Panc1 (cell line): ENCODE measurements around the gene MADD. TPM values are rescaled to one million over a fixed set of nuclear protein-coding genes. Genes with fewer than 3 reads are reported as not detected.

Experiments used
- ATAC-seq: fragments of 200-7000 bp; cut with Tn5 transposase; 2 replicates; pipeline ENCODE4 v1.9.1; 2020; ENCODE audit warnings: mild to moderate bottlenecking, moderate library complexity
- BruUV-seq: library from RNA; stranded (reverse); fragments of 400-500 nt; replicated peaks from 2 replicates; lab custom pipeline; 2021; lab: Mats Ljungman, UMichigan
- CTCF ChIA-PET: fragments of 300-600 bp; sonication (Branson Sonifier 250); formaldehyde crosslinking; loops from one replicate; lab custom pipeline; 2022; ENCODE audit warnings: antibody characterized with exemption; lab: Charles Lee
- POLR2A ChIA-PET: fragments of 300-600 bp; sonication (Branson Sonifier 250); formaldehyde crosslinking; loops from one replicate; lab custom pipeline; 2022; ENCODE audit warnings: antibody characterized with exemption; lab: Charles Lee
- DNase-seq: peaks from one replicate; pipeline ENCODE4 v3.0.0-alpha.2; 2010; ENCODE audit warnings: low read depth, low spot score
- H3K27ac ChIP-seq: 2 replicates; pipeline ENCODE4 v1.5.1; 2011; ENCODE audit warnings: mild to moderate bottlenecking, low read length, inconsistent platforms
- H3K27me3 ChIP-seq: fragments of 200-500 bp; sonication (Bioruptor generic); 2 replicates; pipeline ENCODE4 v1.6.0; 2014; ENCODE audit warnings: low read length, inconsistent platforms; ENCODE audit not compliant: control insufficient read depth, insufficient read depth
- H3K36me3 ChIP-seq: fragments of 200-500 bp; sonication (Bioruptor generic); 2 replicates; pipeline ENCODE4 v1.5.1; 2014; ENCODE audit warnings: inconsistent platforms, mild to moderate bottlenecking, low read length, moderate library complexity; ENCODE audit not compliant: control insufficient read depth, insufficient read depth
- H3K4me1 ChIP-seq: 2 replicates; pipeline ENCODE4 v1.5.1; 2011; ENCODE audit warnings: inconsistent platforms, mild to moderate bottlenecking, low read length, moderate library complexity; ENCODE audit not compliant: control insufficient read depth, insufficient read depth
- H3K4me3 ChIP-seq, 2 experiments: 2 replicates each; pipeline ENCODE4 v1.5.1; 2011 to 2012; ENCODE audit warnings: low read depth in 2 of 2, low read length in 2 of 2, mild to moderate bottlenecking in 2 of 2, inconsistent platforms in 1 of 2, moderate library complexity in 1 of 2
- H3K9me3 ChIP-seq: fragments of 200-500 bp; sonication (Bioruptor generic); 2 replicates; pipeline ENCODE4 v1.5.1; 2014; ENCODE audit warnings: low read depth, mild to moderate bottlenecking, inconsistent platforms, low read length, moderate library complexity; ENCODE audit not compliant: control insufficient read depth, insufficient read depth
- CTCF ChIP-seq: fragments of 450-650 bp; IDR thresholded peaks from 2 replicates; pipeline ENCODE4 v1.5.1; 2017; ENCODE audit warnings: mild to moderate bottlenecking
- POLR2AphosphoS5 ChIP-seq: IDR thresholded peaks from 2 replicates; pipeline ENCODE4 v1.6.1; 2012; ENCODE audit warnings: mild to moderate bottlenecking, low read depth, low read length, moderate library complexity
- REST ChIP-seq, 2 experiments: IDR thresholded peaks; 2 replicates each; pipeline ENCODE4 v1.6.1; 2011 to 2012; ENCODE audit warnings: low read depth in 2 of 2, control low read depth in 1 of 2, low read length in 1 of 2, mild to moderate bottlenecking in 1 of 2, moderate library complexity in 1 of 2; ENCODE audit not compliant: insufficient read depth in 1 of 2
- SIN3A ChIP-seq: IDR thresholded peaks from 2 replicates; pipeline ENCODE4 v1.6.1; 2012; ENCODE audit warnings: low read depth, mild to moderate bottlenecking, low read length, moderate library complexity, borderline replicate concordance; ENCODE audit not compliant: insufficient read depth
- TCF7L2 ChIP-seq: IDR thresholded peaks from 2 replicates; pipeline ENCODE4 v1.6.1; 2011; ENCODE audit warnings: mild to moderate bottlenecking, low read depth, low read length, inconsistent platforms
- in situ Hi-C: cut with HindIII; loops from 2 replicates; pipeline ENCODE4 v1.10.0; 2016; ENCODE audit warnings: low sequenced_read_pairs, low pct_unique_long_range_greater_than_20kb
- intact Hi-C: fragments of 100-400 bp; cut with micrococcal nuclease; formaldehyde crosslinking; loops from one replicate; pipeline ENCODE4 v1.10.0; 2022; ENCODE audit not compliant: unreplicated experiment
- total RNA-seq: library from RNA; stranded (reverse); gene quantifications from one replicate; pipeline ENCODE4 v1.2.1, GENCODE V29; 2021; ENCODE audit not compliant: unreplicated experiment

The MADD gene
- total RNA-seq, 1 experiment from 2014 or later: 51.1 TPM

- H3K27ac ChIP-seq: peak overlapping the region; percentile 97
- H3K4me1 ChIP-seq: peaks cover 14% of the 10 kb centered on the region
- H3K4me3 ChIP-seq: peak overlapping the region; percentile 67 to 90; a peak in 3 of 4 replicates
- ATAC-seq (no peak), DNase-seq (no peak)
- intact Hi-C loops (no loop called here), in situ Hi-C loops (no loop called here)
- ChIA-PET POLR2A (interaction anchor here (0.5 kb wide), 1 partner anchor 439 kb away, joined by 8 read pairs; no protein-coding TSS in a partner anchor), CTCF (no interaction called here)
- TSS peak; percentile 89 for BruUV-seq
- no peaks in the 10 kb centered on the region for H3K9me3 ChIP-seq
- peaks cover 4% of the 10 kb centered on the region; the same call in 1 of the 2 replicates for H3K36me3 ChIP-seq
- TF ChIP-seq REST (IDR thresholded peaks at IDR 0.05; ENCODE audit: insufficient read depth in 1 of 2, low read depth in 2 of 2, low read length in 1 of 2): no peak
- TF ChIP-seq CTCF: no peak
- TF ChIP-seq POLR2AphosphoS5: no peak
- no peak for TF ChIP-seq TCF7L2
- TF ChIP-seq SIN3A: no peak
- no peaks in the 10 kb centered on the region for H3K27me3 ChIP-seq
Measured at GRCh38 chr11:47247502-47247901, 22.4 kb upstream of the MADD start.

- ChIA-PET CTCF (interaction anchor here (0.6 to 1.2 kb wide), 2 partner anchors 14 to 387 kb away, joined by 3 to 4 read pairs; no protein-coding TSS in a partner anchor), POLR2A (interaction anchor here (0.6 to 1.4 kb wide), 3 partner anchors 14 to 30 kb away, joined by 3 to 10 read pairs (median 5); no protein-coding TSS in a partner anchor)
- peaks cover 4% of the 10 kb centered on the region; the same call in 1 of the 2 replicates for H3K36me3 ChIP-seq
- intact Hi-C loops: no loop called here
- ATAC-seq (peak; percentile 69), DNase-seq (no peak)
- H3K9me3 ChIP-seq: no peaks in the 10 kb centered on the region
- H3K27me3 ChIP-seq: no peaks in the 10 kb centered on the region
- no TSS peak for BruUV-seq
- peaks cover 14% of the 10 kb centered on the region for H3K4me1 ChIP-seq
- peak overlapping the region; percentile 97 for H3K27ac ChIP-seq
- H3K4me3 ChIP-seq: peak overlapping the region; percentile 67 to 90
- TF ChIP-seq CTCF: no peak
- no peak for TF ChIP-seq REST (IDR thresholded peaks at IDR 0.05; ENCODE audit: insufficient read depth in 1 of 2, low read depth in 2 of 2, low read length in 1 of 2)
- no peak for TF ChIP-seq SIN3A
- TF ChIP-seq TCF7L2: no peak
- TF ChIP-seq POLR2AphosphoS5: no peak
- in situ Hi-C loops: no loop called here
Measured at GRCh38 chr11:47248304-47248663, 21.6 kb upstream of the MADD start.
